SK-N-SH treated with all-trans-retinoic acid at 6 μM for 48 hours (cell line): Measurements from ENCODE around the gene RFC3.

ENCODE experiments used
- ATAC-seq: fragments of 200-7000 bp; cut with Tn5 transposase; 3 replicates; pipeline ENCODE4 v1.9.1; 2020; ENCODE audit warnings: mild to moderate bottlenecking, moderate library complexity
- ARNTL ChIP-seq: fragments of 450-650 bp; formaldehyde crosslinking; IDR thresholded peaks from 2 replicates; pipeline ENCODE4 v1.5.0; 2020; ENCODE audit warnings: low read depth, mild to moderate bottlenecking, moderate library complexity, borderline replicate concordance
- CREB5 ChIP-seq: fragments of 250-450 bp; sonication (Bioruptor Pico); IDR thresholded peaks from 2 replicates; pipeline ENCODE4 v1.5.1; 2020; ENCODE audit warnings: low read depth, mild to moderate bottlenecking, moderate library complexity
- CSDC2 ChIP-seq: fragments of 250-450 bp; sonication (Bioruptor Pico); IDR thresholded peaks from 2 replicates; pipeline ENCODE4 v1.5.0; 2020; ENCODE audit warnings: mild to moderate bottlenecking, moderate library complexity
- CSRNP3 ChIP-seq: fragments of 250-450 bp; sonication (Bioruptor Pico); IDR thresholded peaks from 2 replicates; pipeline ENCODE4 v1.5.1; 2021; ENCODE audit warnings: mild to moderate bottlenecking, moderate library complexity
- GLIS3 ChIP-seq: fragments of 250-450 bp; sonication (Bioruptor Pico); IDR thresholded peaks from 2 replicates; pipeline ENCODE4 v1.5.0; 2020; ENCODE audit warnings: mild to moderate bottlenecking, moderate library complexity
- ISL1 ChIP-seq: fragments of 250-450 bp; sonication (Bioruptor Pico); IDR thresholded peaks from 2 replicates; pipeline ENCODE4 v2.1.2; 2022; ENCODE audit warnings: mild to moderate bottlenecking, moderate library complexity
- OSR1 ChIP-seq: fragments of 250-450 bp; sonication (Bioruptor Pico); IDR thresholded peaks from 2 replicates; pipeline ENCODE4 v1.8.0; 2022; ENCODE audit warnings: moderate library complexity, mild to moderate bottlenecking, inconsistent platforms
- PATZ1 ChIP-seq: fragments of 250-450 bp; sonication (Bioruptor Pico); IDR thresholded peaks from 2 replicates; pipeline ENCODE4 v1.8.0; 2020; ENCODE audit warnings: mild to moderate bottlenecking, moderate library complexity, borderline replicate concordance
- POU6F1 ChIP-seq: fragments of 250-450 bp; sonication (Bioruptor Pico); IDR thresholded peaks from 2 replicates; pipeline ENCODE4 v1.8.0; 2021; ENCODE audit warnings: low read depth, mild to moderate bottlenecking, moderate library complexity, borderline replicate concordance
- PPARA ChIP-seq: fragments of 250-450 bp; sonication (Bioruptor Pico); IDR thresholded peaks from 2 replicates; pipeline ENCODE4 v1.5.0; 2020; ENCODE audit warnings: mild to moderate bottlenecking, borderline replicate concordance
- RARB ChIP-seq: fragments of 250-450 bp; sonication (Bioruptor Pico); IDR thresholded peaks from 2 replicates; pipeline ENCODE4 v1.8.0; 2021; ENCODE audit warnings: mild to moderate bottlenecking, moderate library complexity
- SNAI2 ChIP-seq: fragments of 250-450 bp; sonication (Bioruptor Pico); IDR thresholded peaks from 2 replicates; pipeline ENCODE4 v1.5.0; 2020; ENCODE audit warnings: mild to moderate bottlenecking, moderate library complexity
- TCF4 ChIP-seq: fragments of 250-450 bp; sonication (Bioruptor Pico); IDR thresholded peaks from 2 replicates; pipeline ENCODE4 v1.8.0; 2021; ENCODE audit warnings: mild to moderate bottlenecking, moderate library complexity, borderline replicate concordance
- TOX ChIP-seq: fragments of 250-450 bp; sonication (Bioruptor Pico); IDR thresholded peaks from 2 replicates; pipeline ENCODE4 v1.8.0; 2021; ENCODE audit warnings: mild to moderate bottlenecking, moderate library complexity, borderline replicate concordance
- TSHZ2 ChIP-seq: fragments of 250-450 bp; sonication (Bioruptor Pico); IDR thresholded peaks from 2 replicates; pipeline ENCODE4 v1.5.0; 2020; ENCODE audit warnings: mild to moderate bottlenecking, moderate library complexity
- ZC3H10 ChIP-seq: fragments of 250-450 bp; sonication (Bioruptor Pico); IDR thresholded peaks from 2 replicates; pipeline ENCODE4 v1.5.1; 2021; ENCODE audit warnings: mild to moderate bottlenecking, moderate library complexity
- ZFP3 ChIP-seq: fragments of 250-450 bp; sonication (Bioruptor Pico); IDR thresholded peaks from 2 replicates; pipeline ENCODE4 v1.5.0; 2020; ENCODE audit warnings: mild to moderate bottlenecking, moderate library complexity
- ZFP30 ChIP-seq: fragments of 450-650 bp; formaldehyde crosslinking; IDR thresholded peaks from 2 replicates; pipeline ENCODE4 v1.5.0; 2022; ENCODE audit warnings: mild to moderate bottlenecking, moderate library complexity
- ZNF565 ChIP-seq: fragments of 450-650 bp; formaldehyde crosslinking; conservative IDR thresholded peaks from 2 replicates; pipeline ENCODE4 v1.5.0; 2020; ENCODE audit warnings: low read depth, mild to moderate bottlenecking, moderate library complexity
- ZNF70 ChIP-seq: fragments of 450-650 bp; formaldehyde crosslinking; IDR thresholded peaks from 2 replicates; pipeline ENCODE4 v1.5.0; 2020; ENCODE audit warnings: mild to moderate bottlenecking, moderate library complexity
- ZNF8 ChIP-seq: fragments of 450-650 bp; formaldehyde crosslinking; IDR thresholded peaks from 2 replicates; pipeline ENCODE4 v1.5.0; 2020; ENCODE audit warnings: mild to moderate bottlenecking, moderate library complexity

Gene RFC3

GRCh38 chr13:33789066-33789606 lies 28.8 kb upstream of the RFC3 start:
- ATAC-seq: no peak
- TF ChIP-seq TSHZ2 (CRISPR knock-in tag): no peak

- no peak for ATAC-seq
- TF ChIP-seq RARB (CRISPR knock-in tag): no peak
- no peak for TF ChIP-seq ZFP3 (CRISPR knock-in tag)
- TF ChIP-seq, all 23 proteins: peak for 0
These were observed 28.2 kb upstream of the RFC3 start for GRCh38 chr13:33789739-33790138.

GRCh38 chr13:33793726-33794125 lies 24.2 kb upstream of the RFC3 start:
- TF ChIP-seq CSRNP3 (no peak), OSR1 (CRISPR knock-in tag) (no peak), ZFP30 (CRISPR knock-in tag) (no peak), ZC3H10 (CRISPR knock-in tag) (no peak), POU6F1 (CRISPR knock-in tag) (no peak), ZNF565 (no peak), ZNF70 (CRISPR knock-in tag) (no peak), CSDC2 (no peak), PPARA (CRISPR knock-in tag) (no peak), PATZ1 (CRISPR knock-in tag) (no peak), SNAI2 (CRISPR knock-in tag) (no peak), ZFP3 (CRISPR knock-in tag) (no peak), GLIS3 (no peak), ZNF8 (CRISPR knock-in tag) (no peak), CREB5 (no peak), TCF4 (CRISPR knock-in tag) (no peak), TOX (CRISPR knock-in tag) (no peak), ISL1 (CRISPR knock-in tag) (no peak), ARNTL (CRISPR knock-in tag) (no peak)
- no peak for ATAC-seq

GRCh38 chr13:33794576-33794975 lies 23.4 kb upstream of the RFC3 start:
- no peak for ATAC-seq
- no peak for TF ChIP-seq ISL1 (CRISPR knock-in tag)
- TF ChIP-seq ZNF8 (CRISPR knock-in tag): no peak
- TF ChIP-seq TCF4 (CRISPR knock-in tag): no peak
- TF ChIP-seq GLIS3: no peak
- TF ChIP-seq ZFP3 (CRISPR knock-in tag): no peak
- TF ChIP-seq CREB5: no peak
- no peak for TF ChIP-seq CSRNP3
- TF ChIP-seq PATZ1 (CRISPR knock-in tag): no peak
- no peak for TF ChIP-seq ZNF565
- TF ChIP-seq PPARA (CRISPR knock-in tag): no peak
- no peak for TF ChIP-seq RARB (CRISPR knock-in tag)
- TF ChIP-seq SNAI2 (CRISPR knock-in tag): no peak
- no peak for TF ChIP-seq ZC3H10 (CRISPR knock-in tag)
- no peak for TF ChIP-seq OSR1 (CRISPR knock-in tag)
- no peak for TF ChIP-seq ZNF70 (CRISPR knock-in tag)
